OCI-LY7 (cell line): ENCODE measurements around the gene ERCC8. TPM values are rescaled to one million over a fixed set of nuclear protein-coding genes. Genes with fewer than 3 reads are reported as not detected.

Experiments
- BruUV-seq: library from RNA; stranded (reverse); fragments of 400-500 nt; replicated peaks from 2 replicates; lab custom pipeline; 2021; lab: Mats Ljungman, UMichigan
- CTCF ChIA-PET: fragments of 300-600 bp; sonication (Branson Sonifier 250); formaldehyde crosslinking; loops from one replicate; lab custom pipeline; 2022; ENCODE audit warnings: antibody characterized with exemption; ENCODE audit not compliant: unreplicated experiment; lab: Charles Lee
- POLR2A ChIA-PET: fragments of 300-600 bp; sonication (Branson Sonifier 250); formaldehyde crosslinking; loops from one replicate; lab custom pipeline; 2022; ENCODE audit warnings: antibody characterized with exemption; lab: Charles Lee
- DNase-seq: peaks from one replicate; pipeline ENCODE4 v3.0.0-alpha.2; 2015; ENCODE audit warnings: low spot score
- H2AFZ ChIP-seq: fragments of 200-600 bp; sonication (generic), shearing (Covaris generic); 2 replicates; pipeline ENCODE4 v1.6.1; 2014; ENCODE audit warnings: mild to moderate bottlenecking, antibody characterized with exemption, low read length, moderate library complexity
- H3K27ac ChIP-seq: fragments of 200-600 bp; sonication (generic); 2 replicates; pipeline ENCODE4 v1.5.1; 2014; ENCODE audit warnings: mixed run types, low read depth, mild to moderate bottlenecking, moderate library complexity, low read length, inconsistent platforms; ENCODE audit not compliant: poor library complexity, severe bottlenecking
- H3K36me3 ChIP-seq: fragments of 200-600 bp; sonication (generic); 2 replicates; pipeline ENCODE4 v1.6.1; 2014; ENCODE audit warnings: mild to moderate bottlenecking, antibody characterized with exemption, low read length, moderate library complexity, mixed read lengths; ENCODE audit not compliant: insufficient read depth
- H3K4me1 ChIP-seq: fragments of 200-600 bp; sonication (generic); 2 replicates; pipeline ENCODE4 v1.5.1; 2014; ENCODE audit warnings: mild to moderate bottlenecking, low read length; ENCODE audit not compliant: insufficient read depth, poor library complexity, severe bottlenecking
- H3K4me2 ChIP-seq: fragments of 200-600 bp; sonication (generic); 2 replicates; pipeline ENCODE4 v1.6.1; 2014; ENCODE audit warnings: mild to moderate bottlenecking, low read length
- H3K4me3 ChIP-seq: fragments of 200-600 bp; sonication (generic); 2 replicates; pipeline ENCODE4 v1.5.1; 2014; ENCODE audit warnings: mild to moderate bottlenecking, low read depth, low read length; ENCODE audit not compliant: poor library complexity, severe bottlenecking
- H3K79me2 ChIP-seq: fragments of 200-600 bp; sonication (generic); 2 replicates; pipeline ENCODE4 v1.6.1; 2016; ENCODE audit warnings: low read depth, mild to moderate bottlenecking, low read length, moderate library complexity, mixed read lengths; ENCODE audit not compliant: insufficient read depth
- H3K9me2 ChIP-seq: fragments of 200-600 bp; sonication (generic); 2 replicates; pipeline ENCODE4 v1.6.1; 2016; ENCODE audit warnings: mild to moderate bottlenecking, low read length, mixed read lengths; ENCODE audit not compliant: insufficient read depth
- H3K9me3 ChIP-seq: fragments of 200-600 bp; sonication (generic); 2 replicates; pipeline ENCODE4 v1.6.1; 2014; ENCODE audit warnings: mild to moderate bottlenecking, mixed run types, low read length, mixed read lengths
- H4K20me1 ChIP-seq: fragments of 200-600 bp; sonication (generic); 2 replicates; pipeline ENCODE4 v1.6.1; 2014; ENCODE audit warnings: mild to moderate bottlenecking, antibody characterized with exemption, low read length, moderate library complexity, mixed read lengths; ENCODE audit not compliant: insufficient read depth
- EZH2phosphoT487 ChIP-seq: fragments of 200-600 bp; sonication (generic); IDR thresholded peaks from 2 replicates; pipeline ENCODE4 v1.6.1; 2018; ENCODE audit warnings: low read depth, borderline replicate concordance, mild to moderate bottlenecking, mixed run types, antibody characterized with exemption, low read length, moderate library complexity, mixed read lengths
- intact Hi-C: fragments of 100-400 bp; cut with micrococcal nuclease; formaldehyde crosslinking; loops from one replicate; pipeline ENCODE4 v1.10.0; 2022; ENCODE audit not compliant: unreplicated experiment
- total RNA-seq, 2 experiments: library from RNA; depleted of rRNA in 1 of 2; stranded (reverse); fragments of >200 nt in 1 of 2; shearing (Covaris generic) in 1 of 2; gene quantifications; 2 replicates each; pipeline ENCODE4 v1.2.3, GENCODE V29; 2014 to 2022
- TF ChIP-seq, protein P1 (sequence below): fragments of 200-600 bp; sonication (generic); conservative IDR thresholded peaks from 2 replicates; pipeline ENCODE4 v1.5.1; 2014; ENCODE audit warnings: mild to moderate bottlenecking, antibody characterized with exemption, low read length, moderate library complexity, mixed read lengths

Gene ERCC8
- total RNA-seq, 2 experiments from 2014 or later: 11.8 to 17.5 TPM

DNA sequence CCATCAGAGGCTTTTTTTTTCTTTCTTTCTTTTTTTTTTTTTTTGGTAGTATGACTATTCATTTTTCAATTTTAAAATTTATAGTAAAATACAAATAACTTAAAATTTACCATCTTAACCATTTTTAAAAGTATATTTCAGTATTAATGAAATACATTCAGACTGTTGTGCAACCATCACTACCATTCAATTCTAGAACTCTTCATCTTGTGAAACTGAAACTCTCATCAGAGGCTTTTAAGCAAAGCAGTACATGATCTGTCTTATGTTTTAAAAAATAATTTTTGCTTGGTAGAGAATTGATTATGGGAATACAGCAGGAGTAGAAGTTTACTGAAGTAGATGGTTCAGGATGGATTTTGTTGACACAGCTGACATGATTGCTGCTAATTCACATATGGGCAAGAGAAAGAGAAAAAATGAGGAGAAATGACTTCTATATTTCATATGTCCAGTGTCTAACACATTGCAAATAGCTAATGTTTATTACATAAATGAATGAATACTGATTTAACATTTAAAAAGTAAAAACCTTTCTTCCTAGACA is 114.2 kb downstream of the ERCC8 start:
- Histone ChIP-seq H3K36me3 (no peaks in the 10 kb centered on the region), H3K79me2 (no peaks in the 10 kb centered on the region), H3K4me2 (no peak overlapping the region), H3K9me2 (no peaks in the 10 kb centered on the region), H3K27ac (no peak overlapping the region), H2AFZ (no peak overlapping the region), H3K4me3 (no peak overlapping the region), H4K20me1 (no peaks in the 10 kb centered on the region), H3K9me3 (no peaks in the 10 kb centered on the region), H3K4me1 (no peaks in the 10 kb centered on the region)
- TF ChIP-seq EZH2phosphoT487: no peak
- TF ChIP-seq, protein P1, sequence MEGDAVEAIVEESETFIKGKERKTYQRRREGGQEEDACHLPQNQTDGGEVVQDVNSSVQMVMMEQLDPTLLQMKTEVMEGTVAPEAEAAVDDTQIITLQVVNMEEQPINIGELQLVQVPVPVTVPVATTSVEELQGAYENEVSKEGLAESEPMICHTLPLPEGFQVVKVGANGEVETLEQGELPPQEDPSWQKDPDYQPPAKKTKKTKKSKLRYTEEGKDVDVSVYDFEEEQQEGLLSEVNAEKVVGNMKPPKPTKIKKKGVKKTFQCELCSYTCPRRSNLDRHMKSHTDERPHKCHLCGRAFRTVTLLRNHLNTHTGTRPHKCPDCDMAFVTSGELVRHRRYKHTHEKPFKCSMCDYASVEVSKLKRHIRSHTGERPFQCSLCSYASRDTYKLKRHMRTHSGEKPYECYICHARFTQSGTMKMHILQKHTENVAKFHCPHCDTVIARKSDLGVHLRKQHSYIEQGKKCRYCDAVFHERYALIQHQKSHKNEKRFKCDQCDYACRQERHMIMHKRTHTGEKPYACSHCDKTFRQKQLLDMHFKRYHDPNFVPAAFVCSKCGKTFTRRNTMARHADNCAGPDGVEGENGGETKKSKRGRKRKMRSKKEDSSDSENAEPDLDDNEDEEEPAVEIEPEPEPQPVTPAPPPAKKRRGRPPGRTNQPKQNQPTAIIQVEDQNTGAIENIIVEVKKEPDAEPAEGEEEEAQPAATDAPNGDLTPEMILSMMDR: no peak
- ChIA-PET POLR2A (interaction anchor here (0.6 to 0.7 kb wide), 2 partner anchors 12 to 55 kb away, joined by 3 to 4 read pairs; no protein-coding TSS in a partner anchor), CTCF (no interaction called here)
- no peak for DNase-seq
- BruUV-seq: no TSS peak
- intact Hi-C loops: no loop called here

DNA sequence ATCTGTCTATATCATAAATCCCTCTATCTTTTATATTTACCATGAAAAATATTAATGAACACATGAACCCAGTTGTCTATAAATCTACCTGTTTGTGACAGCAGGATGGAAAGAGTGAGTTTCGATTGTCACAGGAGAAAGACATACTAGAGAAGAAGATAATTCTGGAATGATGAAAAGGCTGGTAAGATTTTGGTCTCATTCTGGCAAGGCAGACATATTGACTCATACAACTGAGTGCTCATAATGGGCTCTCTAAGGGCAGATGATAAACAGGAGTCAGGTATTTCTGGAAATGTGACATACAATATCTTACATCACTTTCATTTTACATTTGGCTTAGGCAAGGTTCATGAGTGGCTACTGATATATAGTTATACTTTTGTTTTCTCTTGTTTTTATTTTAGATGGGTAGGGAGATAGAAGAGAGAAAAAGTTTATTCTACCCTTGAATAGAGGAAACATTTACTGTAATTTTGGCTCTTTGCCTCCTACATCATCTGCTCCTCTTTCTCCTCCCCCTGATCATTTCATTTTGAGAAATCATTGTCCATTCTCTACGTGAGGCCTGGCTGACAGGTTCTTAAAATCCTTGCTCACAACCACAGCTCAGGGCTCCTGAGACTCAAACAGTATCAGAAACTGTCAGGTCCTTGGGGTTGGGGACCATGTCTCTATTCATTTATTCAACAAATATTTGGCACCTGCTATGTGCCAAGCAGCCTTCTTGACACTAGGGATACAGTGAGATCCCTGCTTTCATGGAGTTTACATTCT is 115.2 kb downstream of the ERCC8 start:
- no peak for DNase-seq
- CTCF ChIA-PET: no interaction called here
- BruUV-seq: no TSS peak

More for the DNA sequence above, 115.2 kb downstream of the ERCC8 start:
- no peak for TF ChIP-seq EZH2phosphoT487
- TF ChIP-seq, protein P1: no peak
- H3K4me1 ChIP-seq: no peaks in the 10 kb centered on the region
- intact Hi-C loops: no loop called here
- POLR2A ChIA-PET: interaction anchor here (0.7 kb wide), 1 partner anchor 11 kb away, joined by 4 read pairs; no protein-coding TSS in a partner anchor
- H3K4me2 ChIP-seq: no peak overlapping the region
- no peak overlapping the region for H3K27ac ChIP-seq
- H3K9me3 ChIP-seq: no peaks in the 10 kb centered on the region
- H3K9me2 ChIP-seq: no peaks in the 10 kb centered on the region
- no peaks in the 10 kb centered on the region for H3K79me2 ChIP-seq
- H3K4me3 ChIP-seq: no peak overlapping the region
- H4K20me1 ChIP-seq: no peaks in the 10 kb centered on the region
- H3K36me3 ChIP-seq: no peaks in the 10 kb centered on the region
- no peak overlapping the region for H2AFZ ChIP-seq
